Prostate gland (tissue), 2 donors: ENCODE measurements around the gene MSANTD2.

Experiments
- POLR2A ChIP-seq: fragments of 450-650 bp; IDR thresholded peaks from one replicate; pipeline ENCODE4 v1.6.1; 2016; ENCODE audit warnings: antibody characterized with exemption, mild to moderate bottlenecking
- TF ChIP-seq, protein P1 (sequence below), 4 experiments: fragments of 200-600 bp in 2 of 4; fragments of 450-650 bp in 2 of 4; sonication (generic) in 2 of 4; IDR thresholded peaks; 1 replicate in 3 of 4; 2 replicates in 1 of 4; pipeline ENCODE4 v1.5.1; 2016 to 2019; ENCODE audit warnings: antibody characterized with exemption in 4 of 4, mild to moderate bottlenecking in 2 of 4, moderate library complexity in 2 of 4

DNA sequence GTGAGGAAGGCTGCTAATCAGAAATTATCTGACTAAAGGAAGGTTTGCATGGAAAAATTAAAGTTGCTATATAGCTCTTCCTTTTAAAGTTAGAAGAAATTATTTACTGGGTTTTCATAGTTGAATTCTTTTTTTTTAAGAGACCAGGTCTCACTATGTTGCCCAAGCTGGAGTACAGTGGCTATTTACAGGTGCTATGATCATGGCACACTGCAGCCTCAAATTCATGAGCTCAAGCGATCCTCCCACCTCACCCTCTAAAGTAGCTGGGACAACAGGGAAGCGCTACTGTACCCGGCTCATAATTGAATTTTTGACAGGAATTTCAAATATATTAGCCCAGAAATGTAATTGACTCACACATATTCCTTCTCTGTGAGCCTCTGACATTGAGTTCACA is 3.9 kb downstream of the MSANTD2 start:
- TF ChIP-seq, protein P1, sequence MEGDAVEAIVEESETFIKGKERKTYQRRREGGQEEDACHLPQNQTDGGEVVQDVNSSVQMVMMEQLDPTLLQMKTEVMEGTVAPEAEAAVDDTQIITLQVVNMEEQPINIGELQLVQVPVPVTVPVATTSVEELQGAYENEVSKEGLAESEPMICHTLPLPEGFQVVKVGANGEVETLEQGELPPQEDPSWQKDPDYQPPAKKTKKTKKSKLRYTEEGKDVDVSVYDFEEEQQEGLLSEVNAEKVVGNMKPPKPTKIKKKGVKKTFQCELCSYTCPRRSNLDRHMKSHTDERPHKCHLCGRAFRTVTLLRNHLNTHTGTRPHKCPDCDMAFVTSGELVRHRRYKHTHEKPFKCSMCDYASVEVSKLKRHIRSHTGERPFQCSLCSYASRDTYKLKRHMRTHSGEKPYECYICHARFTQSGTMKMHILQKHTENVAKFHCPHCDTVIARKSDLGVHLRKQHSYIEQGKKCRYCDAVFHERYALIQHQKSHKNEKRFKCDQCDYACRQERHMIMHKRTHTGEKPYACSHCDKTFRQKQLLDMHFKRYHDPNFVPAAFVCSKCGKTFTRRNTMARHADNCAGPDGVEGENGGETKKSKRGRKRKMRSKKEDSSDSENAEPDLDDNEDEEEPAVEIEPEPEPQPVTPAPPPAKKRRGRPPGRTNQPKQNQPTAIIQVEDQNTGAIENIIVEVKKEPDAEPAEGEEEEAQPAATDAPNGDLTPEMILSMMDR (IDR thresholded peaks at IDR 0.05): no peak
- no peak for TF ChIP-seq POLR2A
